ENCODE data around the gene OR5L1. TPM values are rescaled to one million over a fixed set of nuclear protein-coding genes. Genes with fewer than 3 reads are reported as not detected.

Gene OR5L1
- total RNA-seq, 1 donor from 2014 or later: not detected

DNA sequence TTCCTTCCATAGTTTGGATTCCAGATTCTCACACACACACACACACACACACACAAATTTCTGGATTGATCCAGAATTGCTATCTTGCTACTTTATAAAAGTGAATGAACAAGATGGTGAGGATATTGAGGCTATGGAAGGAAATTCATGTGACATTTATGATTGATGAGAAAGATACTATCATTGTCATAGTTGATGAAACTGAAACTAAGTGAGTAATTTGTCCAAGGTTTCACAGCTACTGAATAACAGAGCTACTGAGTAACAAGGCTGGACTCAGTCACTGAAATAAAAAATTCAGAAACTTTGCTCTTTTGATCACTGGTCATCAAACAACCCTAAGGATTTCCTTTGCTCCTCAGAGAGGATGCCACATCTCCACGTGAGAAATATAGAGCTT, 43.5 kb downstream of the OR5L1 start:
- H3K4me1 Mint-ChIP-seq: no peaks in the 10 kb centered on the region
- no peak overlapping the region for H3K4me3 Mint-ChIP-seq
- H3K27me3 Mint-ChIP-seq (ENCODE audit: low read depth): no peaks in the 10 kb centered on the region
- DNase-seq (ENCODE audit: low spot score in 2 of 2, unreplicated experiment in 2 of 2): no peak
- TF ChIP-seq, protein P1, sequence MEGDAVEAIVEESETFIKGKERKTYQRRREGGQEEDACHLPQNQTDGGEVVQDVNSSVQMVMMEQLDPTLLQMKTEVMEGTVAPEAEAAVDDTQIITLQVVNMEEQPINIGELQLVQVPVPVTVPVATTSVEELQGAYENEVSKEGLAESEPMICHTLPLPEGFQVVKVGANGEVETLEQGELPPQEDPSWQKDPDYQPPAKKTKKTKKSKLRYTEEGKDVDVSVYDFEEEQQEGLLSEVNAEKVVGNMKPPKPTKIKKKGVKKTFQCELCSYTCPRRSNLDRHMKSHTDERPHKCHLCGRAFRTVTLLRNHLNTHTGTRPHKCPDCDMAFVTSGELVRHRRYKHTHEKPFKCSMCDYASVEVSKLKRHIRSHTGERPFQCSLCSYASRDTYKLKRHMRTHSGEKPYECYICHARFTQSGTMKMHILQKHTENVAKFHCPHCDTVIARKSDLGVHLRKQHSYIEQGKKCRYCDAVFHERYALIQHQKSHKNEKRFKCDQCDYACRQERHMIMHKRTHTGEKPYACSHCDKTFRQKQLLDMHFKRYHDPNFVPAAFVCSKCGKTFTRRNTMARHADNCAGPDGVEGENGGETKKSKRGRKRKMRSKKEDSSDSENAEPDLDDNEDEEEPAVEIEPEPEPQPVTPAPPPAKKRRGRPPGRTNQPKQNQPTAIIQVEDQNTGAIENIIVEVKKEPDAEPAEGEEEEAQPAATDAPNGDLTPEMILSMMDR (IDR thresholded peaks at IDR 0.05; ENCODE audit: unreplicated experiment): no peak
- peaks cover 68% of the 10 kb centered on the region for H3K9me3 Mint-ChIP-seq
- H3K27ac Mint-ChIP-seq: no peak overlapping the region
- H3K36me3 Mint-ChIP-seq: no peaks in the 10 kb centered on the region

Other genes with a start within 250 kb of the OR5L1 start
- gene OR4C16, start 239.2 kb upstream of the OR5L1 start, total RNA-seq: not detected in 3 replicates
- not detected in 3 replicates for gene OR4C11, start 203.7 kb upstream of the OR5L1 start, total RNA-seq
- not detected in 3 replicates for gene OR4P4, start 176.3 kb upstream of the OR5L1 start, total RNA-seq
- gene OR4S2, start 163.0 kb upstream of the OR5L1 start, total RNA-seq: not detected in 3 replicates
- gene OR4C6, start 149.2 kb upstream of the OR5L1 start, total RNA-seq: not detected in 3 replicates
- gene OR5D13, start 37.9 kb upstream of the OR5L1 start, total RNA-seq: not detected in 3 replicates
- gene OR5D14, start 15.8 kb upstream of the OR5L1 start, total RNA-seq: not detected in 3 replicates
- gene OR5D18, start 8.3 kb downstream of the OR5L1 start, total RNA-seq: not detected in 3 replicates
- not detected in 3 replicates for gene OR5L2, start 15.9 kb downstream of the OR5L1 start, total RNA-seq
- gene OR5D16, start 27.4 kb downstream of the OR5L1 start, total RNA-seq: not detected in 3 replicates
- not detected in 3 replicates for gene TRIM51, start 71.9 kb downstream of the OR5L1 start, total RNA-seq
- gene OR5W2, start 103.2 kb downstream of the OR5L1 start, total RNA-seq: not detected in 3 replicates
- gene OR5I1, start 125.0 kb downstream of the OR5L1 start, total RNA-seq: not detected in 3 replicates
- gene OR10AG1, start 158.6 kb downstream of the OR5L1 start, total RNA-seq: not detected in 3 replicates
- gene OR5F1, start 183.3 kb downstream of the OR5L1 start, total RNA-seq: not detected in 3 replicates
- gene OR5AS1, start 216.3 kb downstream of the OR5L1 start, total RNA-seq: not detected in 3 replicates

Measured in mesothelial cell of epicardium (in vitro differentiated cells).